Lower leg skin (tissue), 4 donors: ENCODE data around the gene RIMKLB. TPM values are rescaled to one million over a fixed set of nuclear protein-coding genes. Genes with fewer than 3 reads are reported as not detected.

ENCODE experiments used
- DNase-seq, 2 donors: peaks; one replicate each; pipeline ENCODE4 v3.0.0-alpha.2; 2019; ENCODE audit warnings: low spot score in 2 of 2
- H3K4me3 ChIP-seq: fragments of 200-600 bp; sonication (generic); 2 replicates; pipeline ENCODE4 v1.5.1; 2017; ENCODE audit warnings: mild to moderate bottlenecking, low read depth; ENCODE audit not compliant: poor library complexity, severe bottlenecking
- CTCF ChIP-seq, 3 donors: fragments of 450-650 bp; IDR thresholded peaks; one replicate each; pipeline ENCODE4 v1.5.1; 2016; ENCODE audit warnings: antibody characterized with exemption in 3 of 3, mild to moderate bottlenecking in 3 of 3, moderate library complexity in 2 of 3
- POLR2A ChIP-seq, 2 donors: fragments of 450-650 bp; IDR thresholded peaks; one replicate each; pipeline ENCODE4 v1.6.1; 2016 to 2017; ENCODE audit warnings: antibody characterized with exemption in 2 of 2, mild to moderate bottlenecking in 1 of 2, moderate library complexity in 1 of 2
- WGBS, 2 donors: methylation state at CpG; one replicate each; pipeline ENCODE4 v1.1.5; 2018; 5-methylcytosine and 5-hydroxymethylcytosine counted together
- intact Hi-C: fragments of 100-400 bp; cut with DNase I; formaldehyde crosslinking; loops from one replicate; pipeline ENCODE4 v1.15.0; 2023; ENCODE audit warnings: low total_unique reads
- total RNA-seq, 4 donors: library from RNA; depleted of rRNA; stranded (reverse); fragments of >200 nt; gene quantifications; one replicate each; pipeline ENCODE4 v1.1.0, GENCODE V29; 2016

The RIMKLB gene
- total RNA-seq, 4 donors from 2014 or later: 5.8 to 17.9 (median 11.8) TPM

- WGBS, 2 donors: 94 to 95% methylated on average over 2 of the region's 2 CpGs
- no peak overlapping the region for H3K4me3 ChIP-seq
- DNase-seq: no peak
- TF ChIP-seq CTCF (IDR thresholded peaks at IDR 0.05) (no peak), POLR2A (IDR thresholded peaks at IDR 0.05) (no peak)
- intact Hi-C loops: no loop called here
Measured at GRCh38 chr12:8770499-8770898, 72.7 kb downstream of the RIMKLB start.

GRCh38 chr12:8771072-8771471 lies 73.3 kb downstream of the RIMKLB start:
- DNase-seq: no peak
- 97 to 100% methylated on average over 1 of the region's 1 CpG for WGBS, 2 donors

GRCh38 chr12:8773461-8773860 lies 75.7 kb downstream of the RIMKLB start:
- TF ChIP-seq CTCF (IDR thresholded peaks at IDR 0.05) (no peak), POLR2A (IDR thresholded peaks at IDR 0.05) (no peak)
- H3K4me3 ChIP-seq: no peak overlapping the region
- intact Hi-C loops: no loop called here
- no peak for DNase-seq
- whole genome bisulfite sequencing, 2 donors: 87 to 90% methylated on average over 10 of the region's 10 CpGs

More at GRCh38 chr12:8771072-8771471, 73.3 kb downstream of the RIMKLB start:
- TF ChIP-seq CTCF (IDR thresholded peaks at IDR 0.05) (no peak), POLR2A (IDR thresholded peaks at IDR 0.05) (no peak)
- intact Hi-C loops: no loop called here
- H3K4me3 ChIP-seq: no peak overlapping the region

- intact Hi-C loops: no loop called here
- WGBS, 2 donors: 88 to 89% methylated on average over 4 of the region's 4 CpGs
- TF ChIP-seq POLR2A (IDR thresholded peaks at IDR 0.05) (no peak), CTCF (IDR thresholded peaks at IDR 0.05) (no peak)
Measured at GRCh38 chr12:8779281-8779680, 81.5 kb downstream of the RIMKLB start.

GRCh38 chr12:8779862-8780261 lies 82.1 kb downstream of the RIMKLB start:
- TF ChIP-seq POLR2A (IDR thresholded peaks at IDR 0.05) (no peak), CTCF (IDR thresholded peaks at IDR 0.05) (no peak)
- WGBS, 2 donors: 70 to 79% methylated on average over 2 of the region's 2 CpGs
- DNase-seq: no peak
- intact Hi-C loops: loop anchor here (10.0 kb wide), 1 partner anchor 75 kb away; no protein-coding TSS in a partner anchor
- no peak overlapping the region for H3K4me3 ChIP-seq

More at GRCh38 chr12:8779281-8779680, 81.5 kb downstream of the RIMKLB start:
- DNase-seq: no peak
- H3K4me3 ChIP-seq: no peak overlapping the region

GRCh38 chr12:8780389-8780788 lies 82.6 kb downstream of the RIMKLB start:
- DNase-seq: no peak
- 66 to 78% methylated on average over 1 of the region's 1 CpG for WGBS, 2 donors
- no peak overlapping the region for H3K4me3 ChIP-seq
- TF ChIP-seq POLR2A (IDR thresholded peaks at IDR 0.05) (no peak), CTCF (IDR thresholded peaks at IDR 0.05) (no peak)
- intact Hi-C loops: loop anchor here (10.0 kb wide), 1 partner anchor 74 kb away; no protein-coding TSS in a partner anchor
